Measurements from ENCODE around the gene UCP3.
"Not testable (repeated sequence)": the region's sequence is repeated elsewhere in the genome, so short reads cannot be mapped to it uniquely, and the experiment has no call there.

UCP3 gene

GRCh38 chr11:73995247-73995646 is 13.6 kb downstream of the UCP3 start:
- no peaks in the 10 kb centered on the region for H3K4me1 ChIP-seq
- H3K27ac ChIP-seq = no peak overlapping the region
- TF ChIP-seq CTCF (IDR thresholded peaks at IDR 0.05) = no peak

GRCh38 chr11:73991471-73992006 is 17.3 kb downstream of the UCP3 start:
- H3K4me2 ChIP-seq (ENCODE audit: low read length) = no peak overlapping the region
- no peak overlapping the region for H3K9ac ChIP-seq
- H3K79me2 ChIP-seq = no peaks in the 10 kb centered on the region
- H3K9me3 ChIP-seq (ENCODE audit: control insufficient read depth, low read length) = no peaks in the 10 kb centered on the region
- no peak overlapping the region for H3K27ac ChIP-seq
- H3K4me1 ChIP-seq = no peaks in the 10 kb centered on the region
- no peaks in the 10 kb centered on the region for H3K27me3 ChIP-seq (ENCODE audit: control insufficient read depth, insufficient read depth, low read length)
- TF ChIP-seq CTCF (IDR thresholded peaks at IDR 0.05) = no peak
- H3K4me3 ChIP-seq (ENCODE audit: low read depth, low read length) = no peak overlapping the region
- H3K36me3 ChIP-seq (ENCODE audit: control insufficient read depth, insufficient read depth, low read length) = no peaks in the 10 kb centered on the region
- no peak overlapping the region for H2AFZ ChIP-seq

More at GRCh38 chr11:73995247-73995646, 13.6 kb downstream of the UCP3 start:
- Histone ChIP-seq H3K27me3 (ENCODE audit: control insufficient read depth, insufficient read depth, low read length) (no peaks in the 10 kb centered on the region), H3K9ac (no peak overlapping the region), H2AFZ (no peak overlapping the region), H3K4me3 (ENCODE audit: low read depth, low read length) (no peak overlapping the region), H3K9me3 (ENCODE audit: control insufficient read depth, low read length) (no peaks in the 10 kb centered on the region), H3K36me3 (ENCODE audit: control insufficient read depth, insufficient read depth, low read length) (no peaks in the 10 kb centered on the region), H3K79me2 (no peaks in the 10 kb centered on the region), H3K4me2 (ENCODE audit: low read length) (no peak overlapping the region)

- Histone ChIP-seq H3K4me1 (no peaks in the 10 kb centered on the region), H3K4me2 (ENCODE audit: low read length) (no peak overlapping the region), H2AFZ (no peak overlapping the region), H3K9me3 (ENCODE audit: control insufficient read depth, low read length) (no peaks in the 10 kb centered on the region), H3K27me3 (ENCODE audit: control insufficient read depth, insufficient read depth, low read length) (no peaks in the 10 kb centered on the region), H3K9ac (no peak overlapping the region), H3K36me3 (ENCODE audit: control insufficient read depth, insufficient read depth, low read length) (no peaks in the 10 kb centered on the region), H3K4me3 (ENCODE audit: low read depth, low read length) (no peak overlapping the region), H3K27ac (no peak overlapping the region), H3K79me2 (no peaks in the 10 kb centered on the region)
- TF ChIP-seq CTCF (IDR thresholded peaks at IDR 0.05) = no peak
Observed at GRCh38 chr11:73990730-73991129, 18.2 kb downstream of the UCP3 start.

- H3K27me3 ChIP-seq (ENCODE audit: control insufficient read depth, insufficient read depth, low read length) = no peaks in the 10 kb centered on the region
- no peaks in the 10 kb centered on the region for H3K36me3 ChIP-seq (ENCODE audit: control insufficient read depth, insufficient read depth, low read length)
- H3K4me3 ChIP-seq (ENCODE audit: low read depth, low read length) = no peak overlapping the region
- no peak overlapping the region for H3K9ac ChIP-seq
- H2AFZ ChIP-seq = no peak overlapping the region
- no peaks in the 10 kb centered on the region for H3K79me2 ChIP-seq
- no peaks in the 10 kb centered on the region for H3K9me3 ChIP-seq (ENCODE audit: control insufficient read depth, low read length)
- no peaks in the 10 kb centered on the region for H3K4me1 ChIP-seq
- H3K4me2 ChIP-seq (ENCODE audit: low read length) = no peak overlapping the region
- H3K27ac ChIP-seq = no peak overlapping the region
- no peak for TF ChIP-seq CTCF (IDR thresholded peaks at IDR 0.05)
Observed at GRCh38 chr11:73989156-73989555, 19.7 kb downstream of the UCP3 start.

DNA sequence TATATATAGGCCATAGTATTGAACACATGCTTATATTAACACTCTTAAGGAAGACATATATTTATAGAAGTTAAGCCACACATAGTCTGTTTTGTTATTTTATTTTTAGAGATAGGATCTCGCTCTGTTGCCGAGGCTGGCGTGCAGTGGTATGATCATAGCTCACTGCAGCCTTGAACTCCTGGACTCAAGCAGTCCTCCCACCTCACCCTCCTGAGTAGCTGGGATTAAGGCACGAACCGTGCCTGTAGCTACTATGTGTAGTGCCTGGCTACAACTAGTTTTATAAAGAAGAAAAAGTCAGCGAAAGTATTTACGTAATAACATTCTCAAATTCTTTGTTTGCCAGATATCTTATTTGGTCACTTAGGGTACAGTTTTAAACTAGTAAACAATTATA is 20.7 kb downstream of the UCP3 start:
- Histone ChIP-seq H3K79me2 (no peaks in the 10 kb centered on the region), H3K27me3 (ENCODE audit: control insufficient read depth, insufficient read depth, low read length) (no peaks in the 10 kb centered on the region), H3K9me3 (ENCODE audit: control insufficient read depth, low read length) (no peaks in the 10 kb centered on the region), H3K9ac (no peak overlapping the region), H3K36me3 (ENCODE audit: control insufficient read depth, insufficient read depth, low read length) (no peaks in the 10 kb centered on the region), H3K4me1 (no peaks in the 10 kb centered on the region), H3K27ac (no peak overlapping the region), H3K4me3 (ENCODE audit: low read depth, low read length) (no peak overlapping the region), H2AFZ (no peak overlapping the region), H3K4me2 (ENCODE audit: low read length) (no peak overlapping the region)
- no peak for TF ChIP-seq CTCF (IDR thresholded peaks at IDR 0.05)

GRCh38 chr11:73985661-73986060 is 23.2 kb downstream of the UCP3 start:
- not testable (repeated sequence) for H3K9ac ChIP-seq; H3K4me1 ChIP-seq; H3K27me3 ChIP-seq (ENCODE audit: control insufficient read depth, insufficient read depth, low read length); H2AFZ ChIP-seq; H3K4me3 ChIP-seq (ENCODE audit: low read depth, low read length); H3K4me2 ChIP-seq (ENCODE audit: low read length); H3K9me3 ChIP-seq (ENCODE audit: control insufficient read depth, low read length); H3K79me2 ChIP-seq; H3K27ac ChIP-seq; H3K36me3 ChIP-seq (ENCODE audit: control insufficient read depth, insufficient read depth, low read length)

All from parathyroid adenoma (tissue), 2 donors.